IPS DF 4.7 (cell line): ENCODE data around the gene TSSK3.

Experiments used
- DNase-seq: peaks from one replicate; pipeline ENCODE4 v3.0.0-alpha.2; 2013; ENCODE audit warnings: low spot score; ENCODE audit errors: extremely low read depth

Gene TSSK3

GRCh38 chr1:32398401-32398800, 36.1 kb downstream of the TSSK3 start:
- no peak for DNase-seq

DNA sequence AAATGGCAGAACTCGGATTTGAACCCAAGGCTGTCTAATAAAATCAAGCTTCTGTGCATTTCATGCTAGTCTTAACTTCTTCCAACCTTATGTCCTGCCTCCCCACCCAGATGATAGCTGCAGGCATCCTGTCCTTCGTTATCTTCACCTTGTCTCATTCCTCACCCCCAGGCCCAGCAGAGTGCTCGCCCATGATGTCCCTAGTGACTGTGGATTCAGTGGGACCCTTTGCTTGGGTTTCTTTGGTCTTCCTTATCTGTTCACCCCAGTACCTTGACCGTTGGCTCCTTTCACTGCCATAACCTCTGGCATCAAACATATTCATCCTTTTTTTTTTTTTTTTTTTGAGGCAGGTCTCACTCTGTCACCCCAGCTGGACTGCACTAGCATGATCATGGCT, 37.5 kb downstream of the TSSK3 start:
- DNase-seq, result no peak

- DNase-seq, result no peak
These were observed 38.7 kb downstream of the TSSK3 start for GRCh38 chr1:32400876-32401631.

DNA sequence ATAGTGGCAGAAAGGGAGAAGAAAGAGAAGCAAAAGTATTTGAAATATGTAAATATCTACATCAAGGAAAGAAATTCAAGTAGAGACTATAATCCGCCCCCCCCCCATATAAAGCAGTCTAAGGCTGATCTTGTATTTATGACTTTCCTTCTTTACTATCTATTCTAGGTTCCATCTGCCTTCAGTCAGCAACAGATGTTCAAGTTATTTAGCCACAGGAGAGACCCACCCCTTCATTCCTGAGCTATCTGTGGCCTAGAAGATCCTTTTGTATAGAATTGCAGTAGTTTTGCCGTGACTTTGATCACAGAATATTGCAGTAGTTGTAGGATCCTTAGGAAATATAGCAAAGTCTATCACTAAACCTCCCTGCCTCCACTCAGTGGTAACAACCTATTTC, 42.6 kb downstream of the TSSK3 start:
- no peak for DNase-seq

DNA sequence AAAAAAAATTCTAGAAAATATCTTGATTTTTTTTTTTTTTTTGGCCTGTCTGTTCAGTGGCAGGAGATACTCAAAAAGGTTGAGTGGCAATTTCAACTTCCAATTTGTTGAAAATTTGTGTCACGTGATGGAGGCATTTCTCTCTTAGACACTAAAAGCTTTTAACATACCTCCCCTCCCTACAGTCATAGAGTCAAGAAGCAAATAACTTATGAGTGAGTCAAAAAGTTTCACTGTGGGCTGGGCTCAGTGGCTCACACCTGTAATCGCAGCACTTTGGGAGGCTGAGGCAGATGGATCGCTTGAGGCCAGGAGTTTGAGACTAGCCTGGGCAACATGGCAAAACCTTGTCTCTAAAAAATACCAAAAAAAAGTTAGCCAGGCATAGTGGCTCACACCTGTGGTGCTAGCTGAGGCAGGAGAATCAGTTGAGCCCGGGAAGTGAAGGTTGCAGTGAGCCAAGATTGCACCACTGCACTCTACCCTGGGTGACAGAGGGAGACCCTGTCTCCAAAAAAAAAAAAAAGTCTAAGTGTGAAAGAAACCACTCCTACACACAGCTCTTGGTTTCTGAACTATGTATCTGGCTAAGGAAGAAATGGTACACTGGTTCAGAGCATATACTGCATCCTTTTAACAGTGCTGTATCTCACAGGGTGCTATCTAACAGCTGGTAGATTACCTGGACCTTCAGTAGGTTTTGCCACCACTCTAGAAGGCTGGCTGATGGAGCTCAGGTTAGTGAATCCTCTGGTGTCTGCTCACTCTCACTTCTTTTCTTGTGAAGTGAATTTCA, 43.5 kb downstream of the TSSK3 start:
- no peak for DNase-seq

- DNase-seq, result no peak
These were observed 44.3 kb downstream of the TSSK3 start for GRCh38 chr1:32406629-32407111.

GRCh38 chr1:32411261-32411660, 48.9 kb downstream of the TSSK3 start:
- no peak for DNase-seq

DNA sequence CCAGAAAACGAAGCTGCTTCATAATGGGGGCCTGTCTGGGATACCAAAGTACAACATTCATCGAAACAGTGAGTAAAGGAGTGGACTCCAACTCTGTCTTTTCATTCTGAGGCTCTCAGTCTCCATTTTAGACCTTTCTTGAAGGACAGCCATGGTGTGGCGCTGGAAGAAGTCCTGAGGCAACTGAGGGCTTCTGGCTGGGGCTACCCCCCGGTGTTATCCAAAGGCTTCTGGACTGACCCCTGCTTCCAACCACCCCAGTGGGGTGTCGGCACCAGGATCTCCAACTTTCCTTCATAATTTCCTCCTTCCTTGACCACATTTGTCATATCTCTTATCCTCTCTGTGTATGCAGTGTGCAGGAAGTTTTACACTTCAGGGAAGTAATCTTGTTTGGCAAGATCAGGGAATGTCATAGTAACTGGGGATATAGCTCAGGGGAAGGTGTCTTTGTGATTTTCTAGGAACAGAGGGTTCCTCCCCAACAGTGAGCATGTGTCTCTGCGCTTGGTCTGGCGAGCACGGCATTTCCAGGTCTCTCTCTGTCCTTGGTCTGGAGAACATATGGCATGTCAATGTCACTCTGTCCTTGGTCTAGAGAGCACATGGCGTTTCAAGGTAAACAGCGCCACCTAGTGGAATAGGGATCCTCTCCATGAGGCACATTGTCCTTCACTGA, 51.3 kb downstream of the TSSK3 start:
- DNase-seq, result peak; percentile 92
